NCI-H2081 treated with DMSO at 0.1 percent for 48 hours (cell line): Measurements from ENCODE around the gene FUNDC2.

Experiments used
- DNase-seq: peaks from one replicate; lab custom pipeline; 2025; lab: John Stamatoyannopoulos, UW

FUNDC2 gene

GRCh38 chrX:155070038-155070437 is 43.4 kb downstream of the FUNDC2 start:
- no peak for DNase-seq

DNA sequence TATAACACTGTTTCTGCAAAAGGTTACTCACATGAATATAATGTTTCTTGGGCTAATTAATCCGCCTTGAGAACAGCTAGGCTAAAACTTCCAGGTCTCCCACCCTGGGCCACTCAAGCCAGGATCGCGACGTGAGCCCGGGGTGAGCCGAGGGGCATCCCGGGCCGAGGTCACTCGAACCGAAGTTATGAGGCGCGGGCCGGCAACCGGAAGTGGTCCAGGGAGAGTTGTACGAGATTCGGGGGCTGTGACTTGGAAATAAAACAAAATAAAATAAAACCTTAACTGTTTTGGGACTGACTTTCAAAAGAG is 44.0 kb downstream of the FUNDC2 start:
- no peak for DNase-seq

GRCh38 chrX:155070975-155071693 is 44.5 kb downstream of the FUNDC2 start, which contains the start of the genes BRCC3, CMC4 and MTCP1:
BRCC3 (plus strand) TSS chrX:155071508; CDS start chrX:155071528, 20 bp downstream.
CMC4 (minus strand) TSS chrX:155071136; CDS start chrX:155064023, 7,113 bp downstream.
MTCP1 (minus strand) TSS chrX:155071136; CDS start chrX:155066010, 5,126 bp downstream.
- DNase-seq, result no peak

- no peak for DNase-seq
Observed at GRCh38 chrX:155071694-155072280, 45.1 kb downstream of the FUNDC2 start.

GRCh38 chrX:155086202-155086840 is 59.7 kb downstream of the FUNDC2 start:
- no peak for DNase-seq

DNA sequence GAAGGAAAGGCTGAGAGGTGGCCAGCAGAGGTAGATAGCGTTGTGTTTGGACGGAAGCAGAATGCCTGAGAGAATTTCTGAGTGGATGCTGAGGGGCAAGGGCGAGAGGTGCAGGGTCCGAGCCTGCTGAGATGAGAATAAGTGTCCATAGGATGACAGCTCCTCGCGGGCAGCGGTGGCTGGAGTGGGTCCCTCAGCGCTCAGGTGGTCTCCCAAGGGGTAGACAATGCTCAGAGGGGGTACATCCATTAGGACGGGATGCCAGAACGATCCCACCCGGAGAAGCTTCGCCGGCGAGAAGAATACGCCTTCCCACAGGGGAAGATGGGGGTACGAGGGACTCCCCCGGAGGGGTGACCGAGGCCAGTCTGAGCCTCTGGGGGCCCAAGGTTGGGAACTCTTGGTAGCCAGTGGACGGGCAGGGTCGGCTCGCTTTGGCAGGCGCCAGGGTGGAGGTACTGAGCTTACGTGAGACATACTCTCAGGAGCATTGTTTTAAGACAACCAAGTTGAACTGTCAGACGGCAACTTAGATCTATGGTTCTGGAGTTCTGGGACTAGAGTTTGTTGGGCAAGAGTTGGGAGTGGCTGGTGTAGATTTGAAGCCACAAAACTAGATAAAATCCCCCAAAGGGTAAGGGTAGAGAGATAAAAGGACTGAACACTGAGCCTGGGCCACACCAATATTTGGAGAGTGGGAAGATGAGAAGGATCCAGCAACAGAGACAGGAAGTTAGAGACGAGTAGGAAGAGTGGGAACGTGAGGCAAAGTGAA is 60.5 kb downstream of the FUNDC2 start:
- DNase-seq, result no peak

- no peak for DNase-seq
Observed at GRCh38 chrX:155094468-155095061, 67.9 kb downstream of the FUNDC2 start.

GRCh38 chrX:155105919-155106318 is 79.3 kb downstream of the FUNDC2 start:
- DNase-seq, result no peak

GRCh38 chrX:155108427-155108826 is 81.8 kb downstream of the FUNDC2 start:
- DNase-seq, result no peak
